ENCODE measurements around the gene TEK.

The TEK gene

DNA sequence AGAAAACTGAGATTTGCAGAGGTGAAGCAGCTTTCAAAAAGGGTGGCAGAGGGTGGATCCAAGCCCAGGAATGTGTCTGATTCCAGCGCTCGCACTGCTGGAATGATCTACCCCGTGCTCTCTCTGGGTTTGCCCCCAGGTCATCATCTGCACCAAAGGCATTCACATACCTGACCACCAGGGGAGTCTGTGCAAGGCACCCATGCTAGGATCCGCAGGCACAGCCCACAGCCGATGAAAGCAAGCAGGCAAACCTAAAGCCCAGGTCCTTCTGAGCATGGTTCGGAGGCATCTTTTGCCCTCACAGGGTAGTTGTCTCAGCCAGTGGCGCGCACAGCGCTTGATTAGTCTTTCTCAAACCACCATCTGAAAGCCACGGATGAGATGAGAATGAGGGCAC is 56.6 kb downstream of the TEK start:
- DNase-seq (ENCODE audit: extremely low spot score, insufficient read length, low read depth) (no peak), FAIRE-seq (no peak)

DNA sequence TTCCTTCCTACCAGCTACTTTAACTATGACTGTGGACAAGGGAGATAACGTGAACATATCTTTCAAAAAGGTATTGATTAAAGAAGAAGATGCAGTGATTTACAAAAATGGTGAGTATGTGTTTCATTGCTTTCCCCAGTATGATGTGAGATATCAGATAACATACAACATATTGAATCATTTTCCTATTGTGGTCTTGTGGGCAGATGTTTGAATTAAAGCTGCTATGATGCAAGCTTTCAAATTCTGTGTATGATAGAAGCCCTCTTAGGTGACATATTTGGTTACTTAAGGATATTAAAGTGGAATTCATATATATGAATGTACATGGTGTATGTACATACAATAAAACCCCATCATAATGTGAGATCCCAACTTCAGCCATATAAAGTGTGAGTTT is 59.5 kb downstream of the TEK start:
- DNase-seq (ENCODE audit: extremely low spot score, insufficient read length, low read depth): no peak
- FAIRE-seq: no peak

DNA sequence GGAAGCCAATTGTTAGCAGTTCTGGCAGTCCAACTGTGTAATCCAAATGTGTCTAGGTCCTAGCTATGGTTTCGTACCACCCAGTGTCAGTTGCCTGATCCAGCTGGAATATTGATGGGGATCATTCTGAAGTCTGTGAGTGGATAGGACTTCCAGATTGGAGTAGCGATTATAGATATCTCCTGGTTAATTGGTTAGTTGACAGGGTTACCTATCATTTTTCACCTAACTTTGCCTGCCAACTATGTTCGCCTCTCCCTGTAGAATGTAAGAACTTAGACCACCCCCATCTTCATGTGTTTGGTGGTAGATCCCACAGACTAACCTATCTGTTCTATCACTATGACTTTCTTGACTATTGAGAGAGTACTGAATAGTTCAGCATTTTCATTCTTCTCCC is 59.9 kb downstream of the TEK start:
- no peak for DNase-seq (ENCODE audit: extremely low spot score, insufficient read length, low read depth)
- no peak for FAIRE-seq

DNA sequence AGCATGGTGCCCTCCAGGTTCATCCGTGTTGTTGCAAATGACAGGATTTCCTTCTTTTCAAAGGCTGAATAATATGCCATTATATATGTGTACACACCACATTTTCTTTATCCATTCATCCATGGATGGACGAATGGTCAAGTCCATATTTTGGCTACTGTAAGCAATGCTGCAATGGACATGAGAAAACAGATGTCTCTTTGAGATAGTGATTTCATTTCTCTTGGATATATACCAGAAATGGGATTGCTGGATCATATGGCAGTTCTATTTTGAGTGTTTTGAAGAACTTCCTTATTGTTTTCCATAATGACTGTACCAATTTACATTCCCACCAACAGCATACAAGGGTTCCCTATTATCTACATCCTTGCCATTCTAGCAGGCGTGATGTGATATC is 67.9 kb downstream of the TEK start:
- DNase-seq (ENCODE audit: extremely low spot score, insufficient read length, low read depth): no peak
- FAIRE-seq: no peak

DNA sequence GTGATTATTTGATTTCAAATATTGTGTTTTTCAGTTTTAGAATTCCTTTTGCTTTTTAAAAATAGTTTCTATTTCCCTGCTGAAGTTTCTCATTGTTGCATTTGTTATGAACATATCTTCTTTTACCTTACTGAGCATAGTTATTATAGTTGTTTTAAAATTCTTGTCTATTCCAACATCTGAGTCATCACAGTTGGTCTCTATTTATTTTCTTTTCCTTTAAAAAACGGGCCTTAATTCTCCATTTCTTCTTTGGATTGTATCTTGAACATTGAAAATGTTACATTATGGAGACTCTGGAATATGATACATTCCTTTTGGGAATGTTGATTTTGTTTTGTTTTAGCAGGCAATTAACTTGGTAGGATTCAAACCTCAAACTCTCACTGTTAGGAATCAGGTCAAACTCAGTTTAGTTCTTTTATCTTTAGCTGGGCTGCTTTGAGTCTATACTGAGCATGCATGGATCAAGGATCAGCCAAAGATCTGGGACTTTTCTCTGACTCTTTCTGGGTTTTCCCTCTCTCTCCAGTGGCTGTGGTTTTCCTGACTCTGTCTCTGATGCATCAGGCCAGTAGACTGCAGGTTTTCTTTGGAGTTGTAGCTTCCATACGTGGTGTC is 70.3 kb downstream of the TEK start:
- DNase-seq (ENCODE audit: extremely low spot score, insufficient read length, low read depth): no peak
- FAIRE-seq: no peak

DNA sequence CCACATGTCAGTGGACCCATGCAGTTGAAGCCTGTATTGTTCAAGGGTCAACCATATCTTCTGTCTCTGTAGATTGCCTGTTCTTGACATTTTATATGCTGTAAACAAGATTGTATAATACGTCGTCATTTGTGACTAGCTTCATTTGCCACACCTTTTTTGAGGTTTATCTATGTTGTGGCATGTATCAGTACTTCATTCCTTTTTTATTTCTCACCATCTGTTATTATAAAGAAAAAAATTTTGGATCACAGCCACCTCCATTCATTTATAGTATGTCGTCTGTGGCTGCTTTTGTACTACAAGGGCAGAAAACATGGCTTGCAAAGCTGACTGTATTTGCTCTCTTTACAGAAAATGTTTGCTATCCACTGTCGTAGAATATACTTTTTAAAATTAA is 72.4 kb downstream of the TEK start:
- no peak for DNase-seq (ENCODE audit: extremely low spot score, insufficient read length, low read depth)
- FAIRE-seq: no peak

DNA sequence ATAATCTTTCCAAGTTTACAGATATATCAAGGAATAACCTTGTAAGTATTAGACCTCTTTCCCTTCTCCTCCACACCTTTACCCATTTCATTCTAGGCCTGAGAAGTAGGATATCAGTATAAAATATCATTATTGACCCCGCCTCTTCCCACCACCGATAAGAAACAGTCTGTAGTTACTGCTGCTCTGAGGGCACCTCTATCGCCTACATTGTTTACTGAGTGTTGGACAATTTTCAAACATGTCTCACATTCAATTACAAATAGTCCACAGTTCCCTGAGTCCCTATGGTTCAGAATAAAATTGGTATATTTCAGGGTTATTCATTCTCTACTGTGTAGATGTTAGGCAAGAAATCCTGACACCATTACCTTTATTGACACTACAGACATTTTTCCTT is 73.4 kb downstream of the TEK start:
- FAIRE-seq (no peak), DNase-seq (ENCODE audit: extremely low spot score, insufficient read length, low read depth) (no peak)

DNA sequence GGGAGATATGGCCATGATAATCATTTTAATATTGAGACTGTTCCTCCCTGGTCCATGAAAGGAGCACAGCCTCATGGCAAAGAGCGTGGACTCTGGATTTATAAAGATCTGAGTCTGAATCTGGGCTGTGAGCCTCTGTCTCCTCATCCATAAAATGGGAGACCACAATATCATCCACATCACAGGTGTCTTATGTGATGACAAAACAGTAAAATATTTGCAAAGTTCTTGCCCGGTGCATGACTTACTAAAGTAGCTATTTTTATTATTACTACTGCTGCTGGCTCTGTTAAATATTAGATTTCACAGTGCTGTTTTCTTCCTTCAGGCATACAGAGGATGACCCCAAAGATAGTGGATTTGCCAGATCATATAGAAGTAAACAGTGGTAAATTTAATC is 74.1 kb downstream of the TEK start:
- DNase-seq (ENCODE audit: extremely low spot score, insufficient read length, low read depth) (no peak), FAIRE-seq (no peak)

DNA sequence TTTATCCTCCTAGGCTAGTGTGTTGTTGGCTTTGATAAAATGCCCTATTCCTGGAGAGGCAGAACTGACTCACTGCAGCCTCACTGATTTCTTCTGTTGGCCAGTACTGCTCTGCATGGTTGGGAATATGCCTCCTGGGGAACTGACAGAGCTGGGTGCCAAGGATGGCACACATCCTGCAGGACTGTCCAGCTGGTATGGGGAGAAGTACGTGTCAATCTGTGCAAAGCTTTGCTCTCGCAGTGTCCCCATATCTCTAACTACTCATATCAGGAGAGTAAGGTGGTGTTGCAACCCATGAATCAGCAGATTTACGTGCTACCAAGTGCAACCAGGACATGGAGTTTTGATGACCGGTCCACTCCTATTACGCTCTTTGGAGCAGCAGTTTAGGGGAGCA is 74.7 kb downstream of the TEK start:
- DNase-seq (ENCODE audit: extremely low spot score, insufficient read length, low read depth): no peak
- FAIRE-seq: no peak

DNA sequence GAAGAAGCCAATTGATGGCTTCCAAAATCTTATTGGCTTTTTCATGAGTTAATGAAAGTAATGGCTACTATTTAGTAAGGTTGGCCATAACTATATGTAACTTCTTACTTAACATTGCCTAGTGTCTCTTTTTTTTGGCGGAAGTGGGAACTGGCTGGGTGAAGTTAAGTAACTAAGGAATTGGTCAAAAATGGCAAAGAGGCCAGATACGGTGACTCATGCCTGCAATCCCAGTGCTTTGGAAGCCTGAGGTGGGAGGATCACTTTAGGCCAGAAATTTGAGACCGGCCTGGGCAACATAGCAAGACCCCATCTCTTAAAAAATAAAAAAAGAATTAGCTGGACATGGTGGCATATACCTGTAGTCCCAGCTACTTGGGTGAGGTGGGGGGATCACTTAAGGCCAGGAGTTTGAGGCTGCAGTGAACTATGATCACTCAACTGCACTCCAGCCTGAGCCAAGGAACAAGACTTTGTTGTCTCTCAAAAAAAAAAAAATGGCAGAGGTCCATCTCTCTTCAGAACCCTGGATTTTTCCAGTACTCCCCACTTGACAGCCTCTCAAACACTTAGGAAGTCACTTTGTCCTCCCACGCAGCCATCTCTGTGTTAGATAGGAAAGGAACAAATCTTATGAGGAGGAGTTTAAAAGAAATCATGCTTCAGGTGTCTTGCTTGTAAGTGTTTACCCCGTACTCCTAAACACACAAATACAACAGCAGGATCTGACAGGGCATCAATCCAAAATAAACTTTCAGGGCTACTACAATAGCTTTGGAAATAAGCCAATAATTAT is 75.7 kb downstream of the TEK start:
- DNase-seq (ENCODE audit: extremely low spot score, insufficient read length, low read depth) (no peak), FAIRE-seq (no peak)

DNA sequence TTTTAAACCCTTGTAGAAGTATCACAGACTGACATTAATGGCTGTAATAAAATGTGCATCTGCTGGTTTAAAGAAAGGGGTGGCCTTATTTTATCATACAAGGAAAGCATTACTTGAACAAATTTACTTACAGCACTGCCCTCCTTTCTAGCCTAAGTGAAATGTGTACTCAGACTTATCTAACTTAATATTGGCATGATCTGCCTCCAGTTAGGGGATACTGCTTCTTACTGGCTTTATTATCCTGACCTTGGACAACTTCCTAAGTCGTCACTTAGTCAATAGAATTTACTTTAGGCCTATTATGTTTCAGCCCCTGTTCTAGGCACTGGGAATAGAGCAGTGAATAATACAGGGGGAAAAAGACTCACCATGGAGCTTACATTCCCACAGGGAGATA is 79.4 kb downstream of the TEK start:
- no peak for DNase-seq (ENCODE audit: extremely low spot score, insufficient read length, low read depth)
- no peak for FAIRE-seq

DNA sequence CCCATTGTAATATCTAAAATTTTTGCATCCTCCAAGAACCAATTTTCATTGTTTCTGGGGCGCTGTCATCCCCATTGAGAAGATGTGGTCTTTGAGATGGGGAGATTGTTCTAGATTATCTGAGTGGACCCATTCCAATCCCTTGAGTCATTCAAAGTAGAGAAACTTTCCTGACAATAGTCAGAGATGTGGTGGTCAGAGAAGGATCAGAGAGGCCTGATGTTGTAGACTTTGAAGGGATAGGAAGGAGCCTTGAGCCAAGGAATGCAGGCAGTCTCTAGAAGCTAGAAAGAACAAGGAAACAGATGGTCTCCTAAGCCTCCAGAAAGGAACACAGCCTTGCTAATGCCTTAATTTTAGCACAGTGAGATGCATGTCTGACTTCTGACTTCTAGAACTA is 80.4 kb downstream of the TEK start:
- FAIRE-seq (no peak), DNase-seq (ENCODE audit: extremely low spot score, insufficient read length, low read depth) (no peak)

DNA sequence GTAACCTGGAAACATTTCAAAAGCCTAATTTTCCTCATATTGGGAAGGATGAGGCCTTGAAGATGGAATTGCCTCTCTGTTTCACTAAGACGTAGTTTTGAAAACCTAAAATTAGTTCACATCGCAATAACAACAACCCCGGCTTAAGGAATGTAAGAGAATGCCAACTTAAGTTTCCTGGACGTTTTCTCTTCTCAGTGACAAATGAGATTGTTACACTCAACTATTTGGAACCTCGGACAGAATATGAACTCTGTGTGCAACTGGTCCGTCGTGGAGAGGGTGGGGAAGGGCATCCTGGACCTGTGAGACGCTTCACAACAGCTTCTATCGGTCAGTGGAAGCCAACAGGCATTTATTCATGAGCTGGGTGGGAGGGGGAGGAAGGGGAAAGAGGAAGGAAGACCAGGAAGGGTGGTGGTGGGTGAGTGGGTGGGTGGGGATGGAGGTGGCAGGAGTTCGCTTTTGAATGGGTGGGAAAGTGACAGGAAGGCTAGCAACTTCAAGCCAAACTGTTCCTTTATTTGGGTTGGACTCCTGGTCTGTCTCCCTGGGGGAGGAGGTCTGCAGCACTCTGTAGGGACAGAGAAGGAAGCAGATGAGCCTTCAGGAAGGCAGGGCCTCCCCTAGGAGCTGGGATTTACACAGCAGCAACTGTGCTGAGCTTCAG is 83.4 kb downstream of the TEK start:
- DNase-seq (ENCODE audit: extremely low spot score, insufficient read length, low read depth): no peak
- FAIRE-seq: no peak

DNA sequence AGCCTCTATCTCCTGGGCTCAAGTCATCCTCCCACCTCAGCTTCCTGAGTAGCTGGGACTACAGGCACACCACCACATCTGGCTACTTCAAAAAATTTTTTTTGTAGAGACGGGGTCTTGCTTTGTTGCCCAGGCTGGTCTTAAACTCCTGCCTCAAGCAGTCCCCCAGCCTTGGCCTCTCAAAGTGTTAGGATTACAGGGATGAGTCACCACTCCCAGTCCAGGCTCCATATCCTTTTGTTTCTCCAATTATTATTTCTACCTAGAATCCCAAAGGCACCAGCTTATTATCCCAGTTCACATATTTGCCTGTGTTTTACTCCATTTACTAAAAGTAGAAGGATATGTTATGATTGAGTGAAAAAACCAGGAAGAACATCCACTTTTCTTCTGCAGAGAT is 84.9 kb downstream of the TEK start:
- DNase-seq (ENCODE audit: extremely low spot score, insufficient read length, low read depth) (no peak), FAIRE-seq (no peak)

DNA sequence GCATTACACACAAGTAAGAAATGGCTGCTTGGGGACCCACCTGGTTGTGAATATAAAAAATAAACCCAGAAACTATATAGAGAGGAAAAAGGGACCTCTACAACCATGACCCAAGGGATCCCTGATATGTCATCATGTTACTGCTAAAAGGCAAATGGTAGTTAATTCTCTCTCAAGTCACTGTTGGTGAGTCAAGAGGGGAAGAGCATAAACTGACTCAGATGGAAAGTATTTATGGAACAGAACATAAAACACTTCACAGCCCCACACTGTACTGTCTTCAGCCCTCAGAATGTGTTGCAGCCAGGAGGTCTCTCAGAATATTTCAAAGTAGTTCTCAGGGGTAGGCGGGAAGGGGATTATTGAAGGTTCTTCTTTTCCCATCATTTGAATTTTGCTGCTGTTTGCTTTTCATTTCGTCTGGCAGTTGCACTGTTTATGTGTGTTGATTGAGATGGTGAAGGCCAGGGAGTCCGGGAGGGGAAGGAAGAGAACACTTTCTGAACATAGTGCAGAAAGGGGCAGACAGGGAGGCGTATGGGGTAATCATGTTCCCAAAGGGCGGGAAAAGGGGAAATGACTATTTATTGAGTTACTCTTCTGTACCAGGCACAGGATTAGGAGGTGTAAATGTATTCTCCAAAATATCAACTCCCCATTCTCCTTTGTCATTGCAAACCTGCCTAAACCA is 85.5 kb downstream of the TEK start:
- FAIRE-seq: no peak
- no peak for DNase-seq (ENCODE audit: extremely low spot score, insufficient read length, low read depth)

DNA sequence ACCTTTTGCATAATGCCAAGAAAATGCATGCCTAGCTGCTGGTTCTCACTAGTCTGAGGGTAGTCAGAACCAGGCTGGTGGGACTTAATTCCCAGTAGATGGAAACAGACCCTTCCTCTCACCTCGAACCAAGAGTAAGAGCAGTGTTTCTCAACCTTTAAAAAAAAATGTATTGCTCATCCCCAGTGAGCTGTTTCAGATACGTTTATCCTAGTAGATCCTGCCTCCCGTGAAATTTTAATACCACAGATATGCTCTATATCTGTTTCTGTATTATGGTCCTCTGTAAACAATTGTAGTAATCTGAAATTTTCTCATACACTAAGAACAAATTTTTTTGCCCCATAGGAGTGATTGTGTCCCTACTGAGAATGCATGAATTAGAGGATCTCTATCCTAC is 86.2 kb downstream of the TEK start:
- no peak for FAIRE-seq

DNA sequence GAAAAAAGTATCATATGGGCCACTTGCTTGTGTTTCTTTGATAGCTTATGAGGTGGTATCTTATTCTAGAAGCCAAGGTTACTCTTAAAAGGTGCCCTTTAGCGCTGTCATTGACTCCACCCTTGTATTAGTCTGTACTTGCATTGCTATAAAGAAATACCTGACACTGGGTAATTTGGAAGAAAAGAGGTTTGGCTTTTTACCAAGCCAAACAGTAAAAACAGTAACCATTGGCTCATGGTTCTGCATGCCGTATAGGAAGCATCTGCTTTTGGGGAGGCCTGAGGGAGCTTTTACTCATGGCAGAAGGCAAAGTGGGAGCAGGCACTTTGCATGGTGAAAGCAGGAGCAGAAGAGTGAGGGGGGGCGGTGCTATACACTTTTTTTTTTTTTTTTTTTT is 87.4 kb downstream of the TEK start:
- FAIRE-seq: no peak
- no peak for DNase-seq (ENCODE audit: extremely low spot score, insufficient read length, low read depth)

More for the DNA sequence above, 86.2 kb downstream of the TEK start:
- no peak for DNase-seq (ENCODE audit: extremely low spot score, insufficient read length, low read depth)

DNA sequence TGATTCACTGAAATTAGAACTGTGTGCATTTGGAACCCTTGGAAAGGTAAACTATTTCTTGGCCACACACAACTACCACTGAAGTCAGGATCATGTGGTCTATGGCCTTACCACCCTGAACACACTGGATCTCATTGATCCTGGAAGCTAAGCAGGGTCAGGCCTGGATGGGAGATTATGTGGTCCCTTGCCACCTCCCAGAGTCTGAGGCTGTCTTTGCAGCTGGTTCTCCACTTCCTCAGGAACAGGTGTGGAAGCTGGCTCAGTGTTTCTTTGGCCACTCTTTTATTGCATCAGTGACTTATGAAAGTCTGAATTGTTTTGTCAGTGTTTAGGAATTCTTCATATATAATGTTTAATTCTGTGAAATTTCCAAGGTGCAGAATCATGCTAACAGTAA is 89.2 kb downstream of the TEK start:
- DNase-seq (ENCODE audit: extremely low spot score, insufficient read length, low read depth) (no peak), FAIRE-seq (no peak)

DNA sequence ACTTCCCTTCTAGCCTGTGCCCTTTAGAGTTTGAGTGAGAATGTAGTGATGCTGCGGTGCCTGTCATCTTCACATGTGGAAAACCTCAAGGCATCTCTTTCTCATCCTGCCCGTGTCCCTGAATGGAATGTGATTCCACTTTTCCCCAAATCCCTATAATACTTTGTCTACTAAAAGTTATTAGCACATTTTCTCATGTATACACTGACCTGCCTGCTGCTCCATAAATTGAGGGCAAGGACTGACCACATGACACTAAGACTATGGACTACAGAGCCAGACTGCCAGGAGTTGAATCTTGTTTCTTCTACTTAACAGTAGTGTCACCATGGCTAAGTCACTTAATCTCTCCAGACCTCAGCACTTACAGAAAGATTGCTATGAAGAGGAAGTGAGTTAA is 93.0 kb downstream of the TEK start:
- FAIRE-seq (no peak), DNase-seq (ENCODE audit: extremely low spot score, insufficient read length, low read depth) (no peak)

DNA sequence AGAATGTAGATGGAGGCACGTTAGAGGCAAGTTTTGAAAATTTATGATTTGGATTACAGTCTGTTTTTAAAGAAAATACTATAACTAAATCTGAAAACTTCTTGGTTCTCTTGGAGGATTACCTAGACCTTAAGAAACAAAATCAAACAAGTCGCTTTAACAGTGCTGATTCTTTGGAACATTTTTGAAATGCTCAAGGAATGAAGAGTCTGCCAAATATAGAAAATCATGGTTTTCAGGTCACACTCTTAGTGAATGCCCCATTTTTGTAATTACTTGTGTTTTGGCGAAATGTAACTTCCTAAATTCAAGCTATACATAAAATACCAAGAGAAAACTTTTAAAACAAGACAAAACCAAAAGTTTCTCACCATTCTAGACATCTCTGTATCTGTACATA is 94.8 kb downstream of the TEK start:
- no peak for FAIRE-seq

DNA sequence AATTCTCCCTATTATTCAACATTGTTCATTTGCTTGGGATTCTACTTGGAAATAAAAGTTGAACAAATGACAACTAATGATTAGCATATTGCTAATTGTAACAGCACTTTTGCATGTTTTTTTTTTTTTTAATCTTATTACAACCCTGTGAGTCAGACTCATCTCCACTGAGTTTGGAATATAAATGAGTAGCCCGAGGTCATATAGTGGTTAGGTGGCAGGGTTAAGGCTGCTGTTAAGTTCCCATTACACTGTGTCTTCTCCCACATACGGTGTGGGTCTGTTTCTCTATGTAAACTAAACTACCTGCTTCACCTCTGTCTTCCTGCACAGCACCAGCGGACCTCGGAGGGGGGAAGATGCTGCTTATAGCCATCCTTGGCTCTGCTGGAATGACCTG is 95.6 kb downstream of the TEK start:
- FAIRE-seq (no peak), DNase-seq (ENCODE audit: extremely low spot score, insufficient read length, low read depth) (no peak)

More for the DNA sequence above, 94.8 kb downstream of the TEK start:
- DNase-seq (ENCODE audit: extremely low spot score, insufficient read length, low read depth): no peak

Data from GM18507 (cell line).